GM23338 (cell line): ENCODE data around the gene BZW2. TPM values are rescaled to one million over a fixed set of nuclear protein-coding genes. Genes with fewer than 3 reads are reported as not detected.

ENCODE experiments used
- ATAC-seq: fragments of 200-7000 bp; cut with Tn5 transposase; 3 replicates; pipeline ENCODE4 v1.9.1; 2020
- DNase-seq: peaks from one replicate; pipeline ENCODE4 v3.0.0-alpha.2; 2015; ENCODE audit warnings: low spot score
- H2AFZ ChIP-seq: fragments of 200-600 bp; sonication (generic); 2 replicates; pipeline ENCODE4 v1.8.0; 2016; ENCODE audit warnings: antibody characterized with exemption, mild to moderate bottlenecking, moderate library complexity
- H3F3A ChIP-seq: fragments of 200-600 bp; sonication (generic); replicated peaks from 2 replicates; pipeline ENCODE4 v1.8.0; 2017; ENCODE audit warnings: antibody characterized with exemption, mixed run types, low read depth
- H3K27ac ChIP-seq: fragments of 200-600 bp; sonication (generic); 2 replicates; pipeline ENCODE4 v1.6.1; 2016; ENCODE audit warnings: low read depth
- H3K27me3 ChIP-seq: fragments of 200-600 bp; sonication (generic); 2 replicates; pipeline ENCODE4 v1.8.0; 2016; ENCODE audit warnings: mild to moderate bottlenecking, mixed run types, moderate library complexity; ENCODE audit not compliant: insufficient read depth
- H3K36me3 ChIP-seq: fragments of 200-600 bp; sonication (generic); 2 replicates; pipeline ENCODE4 v1.8.0; 2016; ENCODE audit warnings: mild to moderate bottlenecking; ENCODE audit not compliant: insufficient read depth
- H3K4me1 ChIP-seq: fragments of 200-600 bp; sonication (generic); 2 replicates; pipeline ENCODE4 v1.8.0; 2016; ENCODE audit warnings: mild to moderate bottlenecking, moderate library complexity; ENCODE audit not compliant: insufficient read depth
- H3K4me2 ChIP-seq: fragments of 200-600 bp; sonication (generic); 2 replicates; pipeline ENCODE4 v1.7.1; 2017; ENCODE audit warnings: mixed run types
- H3K4me3 ChIP-seq: fragments of 200-600 bp; sonication (generic); 2 replicates; pipeline ENCODE4 v1.6.1; 2016; ENCODE audit warnings: mixed run types
- H3K79me2 ChIP-seq: fragments of 200-600 bp; sonication (generic); replicated peaks from 2 replicates; pipeline ENCODE4 v1.8.0; 2017; ENCODE audit warnings: mild to moderate bottlenecking; ENCODE audit not compliant: insufficient read depth
- H3K9me2 ChIP-seq: fragments of 200-600 bp; sonication (generic); 2 replicates; pipeline ENCODE4 v1.8.0; 2017; ENCODE audit not compliant: insufficient read depth
- H4K20me1 ChIP-seq: fragments of 200-600 bp; sonication (generic); replicated peaks from 2 replicates; pipeline ENCODE4 v1.8.0; 2017; ENCODE audit warnings: mild to moderate bottlenecking; ENCODE audit not compliant: insufficient read depth
- H3K27ac Mint-ChIP-seq: 2 replicates; pipeline ENCODE4 v1.8.0; 2020; ENCODE audit warnings: inconsistent platforms, mild to moderate bottlenecking, moderate library complexity, mixed read lengths
- H3K27me3 Mint-ChIP-seq: 3 replicates; pipeline ENCODE4 v1.8.0; 2022; ENCODE audit warnings: low read depth, mild to moderate bottlenecking, moderate library complexity, mixed read lengths, inconsistent platforms; ENCODE audit not compliant: insufficient read depth, poor library complexity
- H3K36me3 Mint-ChIP-seq: 3 replicates; pipeline ENCODE4 v1.8.0; 2021; ENCODE audit warnings: low read depth, mild to moderate bottlenecking, inconsistent platforms, moderate library complexity, mixed read lengths
- H3K4me1 Mint-ChIP-seq: 3 replicates; pipeline ENCODE4 v1.8.0; 2020; ENCODE audit warnings: mild to moderate bottlenecking, inconsistent platforms, mixed read lengths
- H3K4me3 Mint-ChIP-seq: 3 replicates; pipeline ENCODE4 v1.8.0; 2021; ENCODE audit warnings: moderate library complexity, mild to moderate bottlenecking, inconsistent platforms, mixed read lengths
- H3K9me3 Mint-ChIP-seq: 3 replicates; pipeline ENCODE4 v1.8.0; 2020; ENCODE audit warnings: moderate library complexity, mild to moderate bottlenecking, inconsistent platforms, mixed read lengths
- CREB1 ChIP-seq: fragments of 250-450 bp; sonication (Bioruptor Pico); IDR thresholded peaks from 2 replicates; pipeline ENCODE4 v1.5.0; 2020; ENCODE audit warnings: low read depth, mild to moderate bottlenecking, moderate library complexity
- EZH2 ChIP-seq: fragments of 200-600 bp; sonication (generic); IDR thresholded peaks from one replicate; pipeline ENCODE4 v1.8.0; 2017; ENCODE audit warnings: antibody characterized with exemption, mild to moderate bottlenecking, low read depth; ENCODE audit not compliant: unreplicated experiment
- EZH2phosphoT487 ChIP-seq: fragments of 200-600 bp; sonication (generic); IDR thresholded peaks from one replicate; pipeline ENCODE4 v1.8.1; 2018; ENCODE audit warnings: antibody characterized with exemption; ENCODE audit not compliant: unreplicated experiment
- JUNB ChIP-seq: IDR thresholded peaks from one replicate; pipeline ENCODE4 v1.6.1; 2016; ENCODE audit warnings: antibody characterized with exemption; ENCODE audit not compliant: unreplicated experiment
- NANOG ChIP-seq: IDR thresholded peaks from 2 replicates; pipeline ENCODE4 v1.6.1; 2016; ENCODE audit warnings: antibody characterized with exemption, borderline replicate concordance
- POLR2AphosphoS5 ChIP-seq: IDR thresholded peaks from 2 replicates; pipeline ENCODE4 v1.6.1; 2016; ENCODE audit warnings: antibody characterized with exemption, low read depth
- STAT1 ChIP-seq: IDR thresholded peaks from one replicate; pipeline ENCODE4 v1.6.1; 2016; ENCODE audit warnings: antibody characterized with exemption; ENCODE audit not compliant: unreplicated experiment
- ZNF114 ChIP-seq: fragments of 250-450 bp; sonication (Bioruptor Pico); IDR thresholded peaks from 2 replicates; pipeline ENCODE4 v1.5.0; 2020; ENCODE audit warnings: mild to moderate bottlenecking, moderate library complexity
- ZNF331 ChIP-seq: fragments of 250-450 bp; sonication (Bioruptor Pico); IDR thresholded peaks from 2 replicates; pipeline ENCODE4 v1.5.0; 2020; ENCODE audit warnings: low read depth, mild to moderate bottlenecking, moderate library complexity
- polyA plus RNA-seq: library from polyadenylated mRNA; unstranded; fragments of >200 nt; fragmentation: Nextera tagmentation; extraction: Ambion mirVana; gene quantifications from 2 replicates; pipeline ENCODE4 v1.2.1, GENCODE V29; 2016
- total RNA-seq: library from RNA; depleted of rRNA; stranded (reverse); fragments of >200 nt; shearing (Covaris generic); gene quantifications from 2 replicates; pipeline ENCODE4 v1.2.3, GENCODE V29; 2014
- TF ChIP-seq, protein P1 (sequence below): IDR thresholded peaks from one replicate; pipeline ENCODE4 v1.6.1; 2018; ENCODE audit warnings: antibody characterized with exemption; ENCODE audit not compliant: unreplicated experiment
- TF ChIP-seq, protein P2 (sequence below), 2 experiments: fragments of 200-600 bp in 1 of 2; sonication (generic) in 1 of 2; conservative IDR thresholded peaks; 2 replicates each; pipeline versions ENCODE4 v1.5.1 to v1.6.1; 2016 to 2017; ENCODE audit warnings: antibody characterized with exemption in 2 of 2, low read depth in 2 of 2, mild to moderate bottlenecking in 2 of 2, moderate library complexity in 1 of 2
- TF ChIP-seq, protein P3 (sequence below): fragments of 250-450 bp; sonication (Bioruptor Pico); IDR thresholded peaks from 2 replicates; pipeline ENCODE4 v1.5.0; 2020; ENCODE audit warnings: mild to moderate bottlenecking, moderate library complexity
- TF ChIP-seq, protein P4 (sequence below): IDR thresholded peaks from 2 replicates; pipeline ENCODE4 v1.6.1; 2016; ENCODE audit warnings: antibody characterized with exemption

BZW2 gene
- total and polyA plus RNA-seq, 2 experiments from 2014 or later = 88.8 to 108 TPM

DNA sequence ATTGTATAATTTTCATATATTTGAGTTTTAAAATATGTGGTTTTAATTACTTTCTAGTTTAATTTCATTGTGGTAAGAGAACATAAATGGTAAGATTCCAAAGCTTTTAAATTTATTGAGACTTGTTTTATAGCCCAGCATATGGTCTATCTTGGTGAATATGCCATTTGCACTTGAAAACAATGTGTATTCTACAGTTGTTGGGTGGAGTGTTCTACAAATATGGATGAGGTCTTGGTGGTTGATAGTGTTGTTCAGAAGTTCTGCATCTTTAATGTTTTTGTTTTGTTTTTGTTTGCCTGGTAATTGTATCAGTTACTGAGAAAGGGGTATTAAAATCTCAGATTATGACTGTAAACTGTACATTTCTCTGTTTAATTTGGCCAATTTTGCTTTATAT, 69.9 kb downstream of the BZW2 start (continued):
- no peak for TF ChIP-seq ZNF114
- no peak for TF ChIP-seq EZH2phosphoT487
- no peak for TF ChIP-seq JUNB
- no peak for TF ChIP-seq ZNF331 (CRISPR knock-in tag)

DNA sequence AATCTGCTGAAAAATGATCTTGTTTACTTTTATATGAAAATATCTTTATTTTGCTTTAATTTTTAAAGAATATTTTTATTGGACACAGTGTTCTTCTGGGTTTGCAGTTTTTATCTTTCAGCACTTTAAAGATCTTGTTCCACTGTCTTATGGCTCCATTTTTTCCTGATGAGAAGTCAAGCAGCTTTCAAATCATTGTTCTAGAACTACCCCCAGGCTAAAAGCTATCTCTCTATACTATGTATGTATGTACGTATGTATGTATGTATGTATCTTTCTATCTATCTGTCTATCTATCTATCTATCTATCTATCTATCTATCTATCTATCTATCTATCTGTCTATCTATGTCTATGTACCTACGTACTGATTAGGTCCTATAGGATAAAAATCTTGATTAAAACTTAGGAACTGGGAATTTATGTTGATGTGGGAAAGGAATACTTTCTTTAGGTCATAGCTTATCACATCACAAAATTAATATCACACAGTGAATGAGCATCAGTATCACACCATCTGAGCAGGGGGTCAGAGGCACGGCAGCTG, 72.2 kb downstream of the BZW2 start:
- 0 out of 2 replicates have a peak, but pooled peaks cover 5% of the 10 kb centered on the region for H3K4me1 ChIP-seq
- H3K36me3 Mint-ChIP-seq = no peaks in the 10 kb centered on the region
- ATAC-seq = no peak
- H3K9me2 ChIP-seq = no peaks in the 10 kb centered on the region
- no peaks in the 10 kb centered on the region for H3K27me3 ChIP-seq
- H3K27ac Mint-ChIP-seq = no peak overlapping the region
- H3K36me3 ChIP-seq = no peaks in the 10 kb centered on the region
- H3K27ac ChIP-seq = no peak overlapping the region
- no peak overlapping the region for H3K4me3 Mint-ChIP-seq
- H3F3A ChIP-seq = no peaks in the 10 kb centered on the region
- H3K4me3 ChIP-seq = no peak overlapping the region
- H2AFZ ChIP-seq = no peak overlapping the region
- peaks cover 2% of the 10 kb centered on the region for H3K27me3 Mint-ChIP-seq
- TF ChIP-seq NANOG (no peak), CREB1 (CRISPR knock-in tag) (no peak), JUNB (no peak), POLR2AphosphoS5 (no peak), EZH2 (no peak), ZNF331 (CRISPR knock-in tag) (no peak), STAT1 (no peak), ZNF114 (no peak), EZH2phosphoT487 (no peak)
- TF ChIP-seq, protein P1, sequence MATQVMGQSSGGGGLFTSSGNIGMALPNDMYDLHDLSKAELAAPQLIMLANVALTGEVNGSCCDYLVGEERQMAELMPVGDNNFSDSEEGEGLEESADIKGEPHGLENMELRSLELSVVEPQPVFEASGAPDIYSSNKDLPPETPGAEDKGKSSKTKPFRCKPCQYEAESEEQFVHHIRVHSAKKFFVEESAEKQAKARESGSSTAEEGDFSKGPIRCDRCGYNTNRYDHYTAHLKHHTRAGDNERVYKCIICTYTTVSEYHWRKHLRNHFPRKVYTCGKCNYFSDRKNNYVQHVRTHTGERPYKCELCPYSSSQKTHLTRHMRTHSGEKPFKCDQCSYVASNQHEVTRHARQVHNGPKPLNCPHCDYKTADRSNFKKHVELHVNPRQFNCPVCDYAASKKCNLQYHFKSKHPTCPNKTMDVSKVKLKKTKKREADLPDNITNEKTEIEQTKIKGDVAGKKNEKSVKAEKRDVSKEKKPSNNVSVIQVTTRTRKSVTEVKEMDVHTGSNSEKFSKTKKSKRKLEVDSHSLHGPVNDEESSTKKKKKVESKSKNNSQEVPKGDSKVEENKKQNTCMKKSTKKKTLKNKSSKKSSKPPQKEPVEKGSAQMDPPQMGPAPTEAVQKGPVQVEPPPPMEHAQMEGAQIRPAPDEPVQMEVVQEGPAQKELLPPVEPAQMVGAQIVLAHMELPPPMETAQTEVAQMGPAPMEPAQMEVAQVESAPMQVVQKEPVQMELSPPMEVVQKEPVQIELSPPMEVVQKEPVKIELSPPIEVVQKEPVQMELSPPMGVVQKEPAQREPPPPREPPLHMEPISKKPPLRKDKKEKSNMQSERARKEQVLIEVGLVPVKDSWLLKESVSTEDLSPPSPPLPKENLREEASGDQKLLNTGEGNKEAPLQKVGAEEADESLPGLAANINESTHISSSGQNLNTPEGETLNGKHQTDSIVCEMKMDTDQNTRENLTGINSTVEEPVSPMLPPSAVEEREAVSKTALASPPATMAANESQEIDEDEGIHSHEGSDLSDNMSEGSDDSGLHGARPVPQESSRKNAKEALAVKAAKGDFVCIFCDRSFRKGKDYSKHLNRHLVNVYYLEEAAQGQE = no peak
- TF ChIP-seq, protein P2, sequence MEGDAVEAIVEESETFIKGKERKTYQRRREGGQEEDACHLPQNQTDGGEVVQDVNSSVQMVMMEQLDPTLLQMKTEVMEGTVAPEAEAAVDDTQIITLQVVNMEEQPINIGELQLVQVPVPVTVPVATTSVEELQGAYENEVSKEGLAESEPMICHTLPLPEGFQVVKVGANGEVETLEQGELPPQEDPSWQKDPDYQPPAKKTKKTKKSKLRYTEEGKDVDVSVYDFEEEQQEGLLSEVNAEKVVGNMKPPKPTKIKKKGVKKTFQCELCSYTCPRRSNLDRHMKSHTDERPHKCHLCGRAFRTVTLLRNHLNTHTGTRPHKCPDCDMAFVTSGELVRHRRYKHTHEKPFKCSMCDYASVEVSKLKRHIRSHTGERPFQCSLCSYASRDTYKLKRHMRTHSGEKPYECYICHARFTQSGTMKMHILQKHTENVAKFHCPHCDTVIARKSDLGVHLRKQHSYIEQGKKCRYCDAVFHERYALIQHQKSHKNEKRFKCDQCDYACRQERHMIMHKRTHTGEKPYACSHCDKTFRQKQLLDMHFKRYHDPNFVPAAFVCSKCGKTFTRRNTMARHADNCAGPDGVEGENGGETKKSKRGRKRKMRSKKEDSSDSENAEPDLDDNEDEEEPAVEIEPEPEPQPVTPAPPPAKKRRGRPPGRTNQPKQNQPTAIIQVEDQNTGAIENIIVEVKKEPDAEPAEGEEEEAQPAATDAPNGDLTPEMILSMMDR (conservative IDR thresholded peaks at IDR 0.05; ENCODE audit: low read depth in 2 of 2) = no peak
- TF ChIP-seq, protein P3, sequence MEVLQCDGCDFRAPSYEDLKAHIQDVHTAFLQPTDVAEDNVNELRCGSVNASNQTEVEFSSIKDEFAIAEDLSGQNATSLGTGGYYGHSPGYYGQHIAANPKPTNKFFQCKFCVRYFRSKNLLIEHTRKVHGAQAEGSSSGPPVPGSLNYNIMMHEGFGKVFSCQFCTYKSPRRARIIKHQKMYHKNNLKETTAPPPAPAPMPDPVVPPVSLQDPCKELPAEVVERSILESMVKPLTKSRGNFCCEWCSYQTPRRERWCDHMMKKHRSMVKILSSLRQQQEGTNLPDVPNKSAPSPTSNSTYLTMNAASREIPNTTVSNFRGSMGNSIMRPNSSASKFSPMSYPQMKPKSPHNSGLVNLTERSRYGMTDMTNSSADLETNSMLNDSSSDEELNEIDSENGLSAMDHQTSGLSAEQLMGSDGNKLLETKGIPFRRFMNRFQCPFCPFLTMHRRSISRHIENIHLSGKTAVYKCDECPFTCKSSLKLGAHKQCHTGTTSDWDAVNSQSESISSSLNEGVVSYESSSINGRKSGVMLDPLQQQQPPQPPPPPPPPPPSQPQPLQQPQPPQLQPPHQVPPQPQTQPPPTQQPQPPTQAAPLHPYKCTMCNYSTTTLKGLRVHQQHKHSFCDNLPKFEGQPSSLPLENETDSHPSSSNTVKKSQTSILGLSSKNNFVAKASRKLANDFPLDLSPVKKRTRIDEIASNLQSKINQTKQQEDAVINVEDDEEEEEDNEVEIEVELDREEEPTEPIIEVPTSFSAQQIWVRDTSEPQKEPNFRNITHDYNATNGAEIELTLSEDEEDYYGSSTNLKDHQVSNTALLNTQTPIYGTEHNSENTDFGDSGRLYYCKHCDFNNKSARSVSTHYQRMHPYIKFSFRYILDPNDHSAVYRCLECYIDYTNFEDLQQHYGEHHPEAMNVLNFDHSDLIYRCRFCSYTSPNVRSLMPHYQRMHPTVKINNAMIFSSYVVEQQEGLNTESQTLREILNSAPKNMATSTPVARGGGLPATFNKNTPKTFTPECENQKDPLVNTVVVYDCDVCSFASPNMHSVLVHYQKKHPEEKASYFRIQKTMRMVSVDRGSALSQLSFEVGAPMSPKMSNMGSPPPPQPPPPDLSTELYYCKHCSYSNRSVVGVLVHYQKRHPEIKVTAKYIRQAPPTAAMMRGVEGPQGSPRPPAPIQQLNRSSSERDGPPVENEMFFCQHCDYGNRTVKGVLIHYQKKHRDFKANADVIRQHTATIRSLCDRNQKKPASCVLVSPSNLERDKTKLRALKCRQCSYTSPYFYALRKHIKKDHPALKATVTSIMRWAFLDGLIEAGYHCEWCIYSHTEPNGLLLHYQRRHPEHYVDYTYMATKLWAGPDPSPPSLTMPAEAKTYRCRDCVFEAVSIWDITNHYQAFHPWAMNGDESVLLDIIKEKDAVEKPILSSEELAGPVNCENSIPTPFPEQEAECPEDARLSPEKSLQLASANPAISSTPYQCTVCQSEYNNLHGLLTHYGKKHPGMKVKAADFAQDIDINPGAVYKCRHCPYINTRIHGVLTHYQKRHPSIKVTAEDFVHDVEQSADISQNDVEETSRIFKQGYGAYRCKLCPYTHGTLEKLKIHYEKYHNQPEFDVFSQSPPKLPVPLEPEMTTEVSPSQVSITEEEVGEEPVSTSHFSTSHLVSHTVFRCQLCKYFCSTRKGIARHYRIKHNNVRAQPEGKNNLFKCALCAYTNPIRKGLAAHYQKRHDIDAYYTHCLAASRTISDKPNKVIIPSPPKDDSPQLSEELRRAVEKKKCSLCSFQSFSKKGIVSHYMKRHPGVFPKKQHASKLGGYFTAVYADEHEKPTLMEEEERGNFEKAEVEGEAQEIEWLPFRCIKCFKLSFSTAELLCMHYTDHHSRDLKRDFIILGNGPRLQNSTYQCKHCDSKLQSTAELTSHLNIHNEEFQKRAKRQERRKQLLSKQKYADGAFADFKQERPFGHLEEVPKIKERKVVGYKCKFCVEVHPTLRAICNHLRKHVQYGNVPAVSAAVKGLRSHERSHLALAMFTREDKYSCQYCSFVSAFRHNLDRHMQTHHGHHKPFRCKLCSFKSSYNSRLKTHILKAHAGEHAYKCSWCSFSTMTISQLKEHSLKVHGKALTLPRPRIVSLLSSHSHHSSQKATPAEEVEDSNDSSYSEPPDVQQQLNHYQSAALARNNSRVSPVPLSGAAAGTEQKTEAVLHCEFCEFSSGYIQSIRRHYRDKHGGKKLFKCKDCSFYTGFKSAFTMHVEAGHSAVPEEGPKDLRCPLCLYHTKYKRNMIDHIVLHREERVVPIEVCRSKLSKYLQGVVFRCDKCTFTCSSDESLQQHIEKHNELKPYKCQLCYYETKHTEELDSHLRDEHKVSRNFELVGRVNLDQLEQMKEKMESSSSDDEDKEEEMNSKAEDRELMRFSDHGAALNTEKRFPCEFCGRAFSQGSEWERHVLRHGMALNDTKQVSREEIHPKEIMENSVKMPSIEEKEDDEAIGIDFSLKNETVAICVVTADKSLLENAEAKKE (CRISPR knock-in tag) = no peak
- TF ChIP-seq, protein P4, sequence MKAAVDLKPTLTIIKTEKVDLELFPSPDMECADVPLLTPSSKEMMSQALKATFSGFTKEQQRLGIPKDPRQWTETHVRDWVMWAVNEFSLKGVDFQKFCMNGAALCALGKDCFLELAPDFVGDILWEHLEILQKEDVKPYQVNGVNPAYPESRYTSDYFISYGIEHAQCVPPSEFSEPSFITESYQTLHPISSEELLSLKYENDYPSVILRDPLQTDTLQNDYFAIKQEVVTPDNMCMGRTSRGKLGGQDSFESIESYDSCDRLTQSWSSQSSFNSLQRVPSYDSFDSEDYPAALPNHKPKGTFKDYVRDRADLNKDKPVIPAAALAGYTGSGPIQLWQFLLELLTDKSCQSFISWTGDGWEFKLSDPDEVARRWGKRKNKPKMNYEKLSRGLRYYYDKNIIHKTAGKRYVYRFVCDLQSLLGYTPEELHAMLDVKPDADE = no peak
- no peaks in the 10 kb centered on the region for H3K79me2 ChIP-seq
- no peaks in the 10 kb centered on the region for H4K20me1 ChIP-seq
- H3K4me1 Mint-ChIP-seq = peaks cover 7% of the 10 kb centered on the region; the same call in 2 of the 3 replicates
- no peak overlapping the region for H3K4me2 ChIP-seq
- H3K9me3 Mint-ChIP-seq = no peaks in the 10 kb centered on the region
- no peak for DNase-seq
